Measurements from ENCODE around the gene TRIM41. TPM values are rescaled to one million over a fixed set of nuclear protein-coding genes. Genes with fewer than 3 reads are reported as not detected.
A peak's percentile ranks its signal among the peaks of the same experiment; 100 is the strongest.

The TRIM41 gene
- total and polyA plus RNA-seq, 2 of the 13 experiments (the other 11 are each of a cell fraction or from before 2014, with no cell fraction given) = 10.2 to 16.7 TPM

DNA sequence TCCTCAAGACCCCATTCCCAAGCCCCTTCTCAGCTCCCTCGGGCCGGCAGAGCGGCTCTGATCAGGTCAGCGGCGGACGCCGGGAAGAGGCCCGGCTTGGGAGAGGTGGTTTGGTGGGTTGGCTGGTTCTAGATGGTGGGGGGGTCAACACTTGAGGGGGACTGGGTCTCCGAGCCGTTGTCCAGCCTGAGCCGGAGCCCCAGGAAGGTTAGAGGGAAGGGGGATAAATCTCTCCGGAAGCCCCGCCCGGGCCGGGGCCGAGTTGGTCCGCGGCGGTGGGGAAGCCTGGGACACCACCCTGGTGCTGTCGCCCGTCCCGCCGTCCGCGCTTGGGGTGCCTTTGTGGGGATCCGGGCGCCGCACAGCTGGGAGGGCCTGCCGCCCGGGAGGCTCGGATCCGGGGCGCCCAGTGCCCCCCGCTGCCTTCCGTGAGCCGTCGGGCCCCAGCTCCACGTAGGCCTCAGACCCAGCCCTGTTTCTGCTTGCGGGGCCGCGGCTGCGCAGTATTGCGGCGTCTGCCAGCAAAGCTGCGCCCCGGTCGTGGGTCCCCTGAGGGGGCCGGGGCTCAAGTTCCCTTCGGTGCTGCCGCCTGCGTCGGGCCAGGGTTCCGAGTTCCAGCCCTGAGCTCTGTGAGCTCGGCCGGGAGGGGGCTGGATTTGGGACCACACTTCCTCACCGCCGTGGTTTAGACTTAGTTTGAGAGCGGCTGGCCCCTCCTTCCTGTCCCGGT, 38.4 kb downstream of the TRIM41 start (continued):
- TF ChIP-seq BRCA1 (CRISPR knock-in tag; IDR thresholded peaks at IDR 0.05) = peak; percentile 63
- 0 out of 2 replicates have a peak, but pooled peaks have one; percentile 66 for TF ChIP-seq ZC3H13 (CRISPR knock-in tag; IDR thresholded peaks at IDR 0.05)
- TF ChIP-seq, protein P1, sequence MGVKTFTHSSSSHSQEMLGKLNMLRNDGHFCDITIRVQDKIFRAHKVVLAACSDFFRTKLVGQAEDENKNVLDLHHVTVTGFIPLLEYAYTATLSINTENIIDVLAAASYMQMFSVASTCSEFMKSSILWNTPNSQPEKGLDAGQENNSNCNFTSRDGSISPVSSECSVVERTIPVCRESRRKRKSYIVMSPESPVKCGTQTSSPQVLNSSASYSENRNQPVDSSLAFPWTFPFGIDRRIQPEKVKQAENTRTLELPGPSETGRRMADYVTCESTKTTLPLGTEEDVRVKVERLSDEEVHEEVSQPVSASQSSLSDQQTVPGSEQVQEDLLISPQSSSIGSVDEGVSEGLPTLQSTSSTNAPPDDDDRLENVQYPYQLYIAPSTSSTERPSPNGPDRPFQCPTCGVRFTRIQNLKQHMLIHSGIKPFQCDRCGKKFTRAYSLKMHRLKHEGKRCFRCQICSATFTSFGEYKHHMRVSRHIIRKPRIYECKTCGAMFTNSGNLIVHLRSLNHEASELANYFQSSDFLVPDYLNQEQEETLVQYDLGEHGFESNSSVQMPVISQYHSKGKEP (CRISPR knock-in tag; IDR thresholded peaks at IDR 0.05) = no peak
- peak; percentile 71; the same call in 1 of the 2 replicates for TF ChIP-seq ZNF563 (CRISPR knock-in tag; IDR thresholded peaks at IDR 0.05)
- TF ChIP-seq NFATC3 (CRISPR knock-in tag; IDR thresholded peaks at IDR 0.05) = no peak
- TF ChIP-seq SRSF4 (IDR thresholded peaks at IDR 0.05; ENCODE audit: low read depth, low read length, poor library complexity, severe bottlenecking) = peak; percentile 56
- TF ChIP-seq ZNF670 (CRISPR knock-in tag; IDR thresholded peaks at IDR 0.05; ENCODE audit: borderline replicate concordance) = peak; percentile 66; the same call in 1 of the 2 replicates
- TF ChIP-seq MED8 (CRISPR knock-in tag; IDR thresholded peaks at IDR 0.05; ENCODE audit: insufficient replicate concordance) = no peak
- no peak; the same call in 1 of the 2 replicates for TF ChIP-seq THAP11 (CRISPR knock-in tag; IDR thresholded peaks at IDR 0.05)
- TF ChIP-seq MXD4 (CRISPR knock-in tag; IDR thresholded peaks at IDR 0.05) = no peak
- no peak for TF ChIP-seq SP2 (CRISPR knock-in tag; IDR thresholded peaks at IDR 0.05)
- no peak for TF ChIP-seq HIVEP1 (CRISPR knock-in tag; IDR thresholded peaks at IDR 0.05)
- TF ChIP-seq ZSCAN20 (CRISPR knock-in tag; IDR thresholded peaks at IDR 0.05; ENCODE audit: borderline replicate concordance) = peak; percentile 93
- no peak for TF ChIP-seq THAP7 (CRISPR knock-in tag; IDR thresholded peaks at IDR 0.05)
- TF ChIP-seq POGZ (CRISPR knock-in tag; IDR thresholded peaks at IDR 0.05) = no peak
- no peak for TF ChIP-seq JARID2 (CRISPR knock-in tag; IDR thresholded peaks at IDR 0.05; ENCODE audit: insufficient replicate concordance)
- 0 out of 2 replicates have a peak, but pooled peaks have one; percentile 15 for TF ChIP-seq YEATS2 (CRISPR knock-in tag; IDR thresholded peaks at IDR 0.05; ENCODE audit: borderline replicate concordance)
- TF ChIP-seq CAMTA2 (CRISPR knock-in tag; IDR thresholded peaks at IDR 0.05; ENCODE audit: borderline replicate concordance) = no peak
- TF ChIP-seq SRSF1 (optimal IDR thresholded peaks at IDR 0.05; ENCODE audit: low read depth, low read length) = no peak
- TF ChIP-seq SOX6 (IDR thresholded peaks at IDR 0.05) = no peak
- TF ChIP-seq SOX6 (CRISPR knock-in tag; IDR thresholded peaks at IDR 0.05) = no peak
- TF ChIP-seq RFX3 (CRISPR knock-in tag; IDR thresholded peaks at IDR 0.05) = no peak
- TF ChIP-seq, protein P2, sequence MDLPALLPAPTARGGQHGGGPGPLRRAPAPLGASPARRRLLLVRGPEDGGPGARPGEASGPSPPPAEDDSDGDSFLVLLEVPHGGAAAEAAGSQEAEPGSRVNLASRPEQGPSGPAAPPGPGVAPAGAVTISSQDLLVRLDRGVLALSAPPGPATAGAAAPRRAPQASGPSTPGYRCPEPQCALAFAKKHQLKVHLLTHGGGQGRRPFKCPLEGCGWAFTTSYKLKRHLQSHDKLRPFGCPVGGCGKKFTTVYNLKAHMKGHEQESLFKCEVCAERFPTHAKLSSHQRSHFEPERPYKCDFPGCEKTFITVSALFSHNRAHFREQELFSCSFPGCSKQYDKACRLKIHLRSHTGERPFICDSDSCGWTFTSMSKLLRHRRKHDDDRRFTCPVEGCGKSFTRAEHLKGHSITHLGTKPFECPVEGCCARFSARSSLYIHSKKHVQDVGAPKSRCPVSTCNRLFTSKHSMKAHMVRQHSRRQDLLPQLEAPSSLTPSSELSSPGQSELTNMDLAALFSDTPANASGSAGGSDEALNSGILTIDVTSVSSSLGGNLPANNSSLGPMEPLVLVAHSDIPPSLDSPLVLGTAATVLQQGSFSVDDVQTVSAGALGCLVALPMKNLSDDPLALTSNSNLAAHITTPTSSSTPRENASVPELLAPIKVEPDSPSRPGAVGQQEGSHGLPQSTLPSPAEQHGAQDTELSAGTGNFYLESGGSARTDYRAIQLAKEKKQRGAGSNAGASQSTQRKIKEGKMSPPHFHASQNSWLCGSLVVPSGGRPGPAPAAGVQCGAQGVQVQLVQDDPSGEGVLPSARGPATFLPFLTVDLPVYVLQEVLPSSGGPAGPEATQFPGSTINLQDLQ (CRISPR knock-in tag; IDR thresholded peaks at IDR 0.05) = no peak; the same call in 1 of the 2 replicates
